CD4-positive, alpha-beta T cell treated with Interleukin-10 for 1 hour (primary cell): ENCODE data around the gene PLS1.

Experiments
- DNase-seq: peaks from one replicate; pipeline ENCODE4 v3.0.0-alpha.2; 2020

The PLS1 gene

GRCh38 chr3:142642956-142643355 is 46.8 kb downstream of the PLS1 start:
- DNase-seq: no peak

GRCh38 chr3:142644502-142644901 is 48.3 kb downstream of the PLS1 start:
- DNase-seq: no peak

GRCh38 chr3:142645236-142645793 is 49.1 kb downstream of the PLS1 start:
- no peak for DNase-seq

- no peak for DNase-seq
Measured at GRCh38 chr3:142646020-142646785, 50.0 kb downstream of the PLS1 start.

- DNase-seq: no peak
Measured at GRCh38 chr3:142647856-142648255, 51.7 kb downstream of the PLS1 start.

GRCh38 chr3:142648950-142649349 is 52.8 kb downstream of the PLS1 start:
- no peak for DNase-seq

GRCh38 chr3:142650001-142650693 is 54.0 kb downstream of the PLS1 start:
- DNase-seq: no peak

- DNase-seq: no peak
Measured at GRCh38 chr3:142651711-142652110, 55.5 kb downstream of the PLS1 start.

- DNase-seq: no peak
Measured at GRCh38 chr3:142652826-142653292, 56.7 kb downstream of the PLS1 start.

GRCh38 chr3:142656575-142656974 is 60.4 kb downstream of the PLS1 start:
- no peak for DNase-seq

- no peak for DNase-seq
Measured at GRCh38 chr3:142657033-142657432, 60.8 kb downstream of the PLS1 start.

GRCh38 chr3:142660383-142660782 is 64.2 kb downstream of the PLS1 start:
- no peak for DNase-seq

GRCh38 chr3:142660893-142661292 is 64.7 kb downstream of the PLS1 start:
- no peak for DNase-seq

- DNase-seq: no peak
Measured at GRCh38 chr3:142663865-142664264, 67.7 kb downstream of the PLS1 start.

GRCh38 chr3:142664311-142664710 is 68.1 kb downstream of the PLS1 start:
- no peak for DNase-seq

- no peak for DNase-seq
Measured at GRCh38 chr3:142664819-142665218, 68.6 kb downstream of the PLS1 start.

GRCh38 chr3:142670120-142670519 is 73.9 kb downstream of the PLS1 start:
- DNase-seq: no peak

GRCh38 chr3:142676151-142676550 is 80.0 kb downstream of the PLS1 start:
- DNase-seq: no peak

GRCh38 chr3:142680710-142681109 is 84.5 kb downstream of the PLS1 start:
- no peak for DNase-seq

GRCh38 chr3:142690613-142691012 is 94.4 kb downstream of the PLS1 start:
- no peak for DNase-seq

- no peak for DNase-seq
Measured at GRCh38 chr3:142691527-142691926, 95.3 kb downstream of the PLS1 start.

- no peak for DNase-seq
Measured at GRCh38 chr3:142693136-142693853, 97.1 kb downstream of the PLS1 start.

GRCh38 chr3:142694225-142694624 is 98.0 kb downstream of the PLS1 start:
- DNase-seq: no peak
